ENCODE data around the gene CRIP1. TPM values are rescaled to one million over a fixed set of nuclear protein-coding genes. Genes with fewer than 3 reads are reported as not detected.

The CRIP1 gene
- total and polyA plus RNA-seq, 2 experiments from 2014 or later, result 0.80 to 8.4 TPM

GRCh38 chr14:105458571-105458970 is 28.1 kb upstream of the CRIP1 start:
- Histone ChIP-seq H3K27me3 (ENCODE audit: insufficient read depth) (no peaks in the 10 kb centered on the region), H2AFZ (no peak overlapping the region), H3K9me2 (ENCODE audit: insufficient read depth) (no peaks in the 10 kb centered on the region), H3K36me3 (ENCODE audit: insufficient read depth) (0 out of 2 replicates have a peak, but pooled peaks cover 3% of the 10 kb centered on the region), H3K79me2 (replicated peaks; ENCODE audit: insufficient read depth) (no peaks in the 10 kb centered on the region), H3K4me2 (no peak overlapping the region), H4K20me1 (replicated peaks; ENCODE audit: insufficient read depth) (peaks cover 8% of the 10 kb centered on the region; the same call in 1 of the 2 replicates), H3F3A (replicated peaks; ENCODE audit: low read depth) (0 out of 2 replicates have a peak, but pooled peaks cover 7% of the 10 kb centered on the region), H3K4me3 (no peak overlapping the region), H3K4me1 (ENCODE audit: insufficient read depth) (no peaks in the 10 kb centered on the region), H3K27ac (ENCODE audit: low read depth) (no peak overlapping the region; the same call in 1 of the 2 replicates)
- DNase-seq (ENCODE audit: low spot score), result no peak
- Mint-ChIP-seq H3K4me3 (no peak overlapping the region), H3K27me3 (ENCODE audit: insufficient read depth, low read depth, poor library complexity) (peaks cover 13% of the 10 kb centered on the region), H3K36me3 (ENCODE audit: low read depth) (peaks cover 42% of the 10 kb centered on the region), H3K9me3 (no peaks in the 10 kb centered on the region; the same call in 2 of the 3 replicates), H3K27ac (no peak overlapping the region), H3K4me1 (no peaks in the 10 kb centered on the region)
- no peak for TF ChIP-seq NANOG (IDR thresholded peaks at IDR 0.05; ENCODE audit: borderline replicate concordance)
- no peak; the same call in 2 of the 3 replicates for ATAC-seq

GRCh38 chr14:105460116-105460515 is 26.6 kb upstream of the CRIP1 start:
- Histone ChIP-seq H3K4me3 (no peak overlapping the region), H3K4me1 (ENCODE audit: insufficient read depth) (no peaks in the 10 kb centered on the region), H4K20me1 (replicated peaks; ENCODE audit: insufficient read depth) (peaks cover 8% of the 10 kb centered on the region; the same call in 1 of the 2 replicates), H3F3A (replicated peaks; ENCODE audit: low read depth) (0 out of 2 replicates have a peak, but pooled peaks cover 4% of the 10 kb centered on the region), H3K9me2 (ENCODE audit: insufficient read depth) (no peaks in the 10 kb centered on the region), H3K4me2 (no peak overlapping the region), H3K27ac (ENCODE audit: low read depth) (no peak overlapping the region), H2AFZ (no peak overlapping the region), H3K79me2 (replicated peaks; ENCODE audit: insufficient read depth) (no peaks in the 10 kb centered on the region), H3K27me3 (ENCODE audit: insufficient read depth) (no peaks in the 10 kb centered on the region), H3K36me3 (ENCODE audit: insufficient read depth) (peaks cover 3% of the 10 kb centered on the region; the same call in 1 of the 2 replicates)
- H3K4me3 Mint-ChIP-seq, result no peak overlapping the region
- peaks cover 34% of the 10 kb centered on the region for H3K36me3 Mint-ChIP-seq (ENCODE audit: low read depth)
- ATAC-seq (no peak), DNase-seq (ENCODE audit: low spot score) (no peak)
- H3K4me1 Mint-ChIP-seq, result no peaks in the 10 kb centered on the region
- peaks cover 16% of the 10 kb centered on the region for H3K27me3 Mint-ChIP-seq (ENCODE audit: insufficient read depth, low read depth, poor library complexity)
- no peaks in the 10 kb centered on the region; the same call in 2 of the 3 replicates for H3K9me3 Mint-ChIP-seq
- no peak overlapping the region for H3K27ac Mint-ChIP-seq
- TF ChIP-seq ZNF462 (CRISPR knock-in tag; IDR thresholded peaks at IDR 0.05) (no peak), ETS1 (IDR thresholded peaks at IDR 0.05) (no peak), EZH2 (IDR thresholded peaks at IDR 0.05; ENCODE audit: low read depth, unreplicated experiment) (no peak), JUNB (IDR thresholded peaks at IDR 0.05; ENCODE audit: unreplicated experiment) (no peak), STAT1 (IDR thresholded peaks at IDR 0.05; ENCODE audit: unreplicated experiment) (no peak), POLR2AphosphoS5 (IDR thresholded peaks at IDR 0.05; ENCODE audit: low read depth) (no peak), CREB1 (CRISPR knock-in tag; IDR thresholded peaks at IDR 0.05; ENCODE audit: low read depth) (no peak), ZNF114 (CRISPR knock-in tag; IDR thresholded peaks at IDR 0.05) (no peak), REST (IDR thresholded peaks at IDR 0.05; ENCODE audit: unreplicated experiment) (no peak), EZH2phosphoT487 (IDR thresholded peaks at IDR 0.05; ENCODE audit: unreplicated experiment) (no peak), ZNF331 (CRISPR knock-in tag; IDR thresholded peaks at IDR 0.05; ENCODE audit: low read depth) (no peak), NANOG (IDR thresholded peaks at IDR 0.05; ENCODE audit: borderline replicate concordance) (no peak)

All from GM23338 (cell line).